GM18868 (cell line): Measurements from ENCODE around the gene CPZ.
"Not testable (repeated sequence)": the region's sequence is repeated elsewhere in the genome, so short reads cannot be mapped to it uniquely, and the experiment has no call there.

ENCODE experiments used
- ATAC-seq: cut with Tn5 transposase; IDR thresholded peaks from one replicate; pipeline ENCODE4 v1.9.1; 2021; ENCODE audit warnings: mild to moderate bottlenecking, moderate library complexity; ENCODE audit not compliant: unreplicated experiment

Gene CPZ

DNA sequence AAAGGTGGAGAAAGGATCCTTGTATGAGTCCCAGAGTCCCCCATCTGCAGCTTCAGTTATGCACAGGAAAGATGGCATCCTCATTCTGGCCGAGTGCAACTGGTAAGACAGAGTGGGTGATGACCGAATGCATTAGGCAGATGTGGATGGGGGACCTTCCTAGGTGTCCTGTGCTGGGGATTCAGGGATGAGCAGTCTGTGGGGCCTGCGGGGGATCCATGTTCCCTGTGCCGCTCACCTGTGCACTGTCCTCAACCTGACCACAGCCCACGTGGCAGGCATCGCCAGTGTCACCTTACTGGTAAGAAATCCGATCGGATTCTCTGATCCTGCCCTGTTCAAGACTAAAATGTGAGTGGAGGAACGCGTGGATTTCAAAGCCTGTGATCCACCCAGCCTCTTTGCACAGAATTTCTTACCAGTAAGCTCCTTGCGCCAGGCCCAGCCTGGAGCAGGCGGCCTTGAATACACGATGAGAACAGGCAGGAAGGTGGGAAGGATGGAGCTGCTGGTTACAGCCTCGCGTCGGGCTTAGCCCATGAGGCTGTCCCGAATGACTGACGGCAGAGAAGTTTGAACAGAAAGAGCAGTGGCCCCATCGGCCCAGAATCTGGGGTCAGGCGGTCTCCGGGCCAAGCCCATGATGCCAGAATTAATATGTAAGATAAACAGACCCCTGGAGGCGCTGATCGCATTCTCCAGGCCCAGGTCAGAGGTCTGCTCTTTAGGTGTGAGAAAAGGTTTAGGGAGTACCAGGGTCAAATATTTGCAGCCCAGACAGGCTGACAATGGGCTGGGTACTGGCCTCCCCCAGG lies 56.5 kb downstream of the CPZ start:
- no peak for ATAC-seq

DNA sequence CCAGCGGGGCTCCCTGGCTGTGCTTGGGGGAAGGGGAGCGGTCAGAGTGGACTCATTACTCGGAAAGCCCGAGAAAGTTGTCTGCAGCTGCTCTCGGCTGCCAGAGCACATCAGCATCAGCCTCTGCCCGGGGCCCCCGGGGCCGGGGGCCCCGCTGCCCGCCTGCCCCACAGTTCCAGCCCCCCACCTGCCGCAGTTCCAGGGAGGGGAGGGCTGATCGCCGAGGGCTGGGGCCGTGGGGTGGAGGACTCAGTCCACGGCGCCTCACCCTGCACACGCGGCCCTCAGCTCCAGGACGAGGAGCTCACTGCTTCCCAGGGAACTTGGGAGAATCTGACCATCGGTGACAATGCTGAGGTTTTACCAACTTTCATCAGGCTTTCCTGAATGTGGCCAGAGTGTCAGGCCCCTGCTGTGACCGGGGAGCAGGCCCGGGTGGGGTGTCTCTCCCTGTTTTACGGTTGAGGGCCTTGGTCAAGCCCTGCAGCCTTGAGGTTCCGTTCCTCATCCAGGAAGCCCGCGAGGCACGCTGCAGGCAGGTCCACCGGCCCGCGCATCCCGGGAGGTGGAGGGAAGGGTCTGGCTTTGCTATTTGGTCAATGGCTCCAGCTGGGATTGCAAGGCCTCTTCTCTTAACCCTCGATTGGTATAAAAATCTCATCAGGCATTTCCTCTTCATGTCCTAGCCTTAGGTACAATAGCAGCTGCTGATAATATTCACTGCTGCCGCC lies 57.2 kb downstream of the CPZ start:
- no peak for ATAC-seq

DNA sequence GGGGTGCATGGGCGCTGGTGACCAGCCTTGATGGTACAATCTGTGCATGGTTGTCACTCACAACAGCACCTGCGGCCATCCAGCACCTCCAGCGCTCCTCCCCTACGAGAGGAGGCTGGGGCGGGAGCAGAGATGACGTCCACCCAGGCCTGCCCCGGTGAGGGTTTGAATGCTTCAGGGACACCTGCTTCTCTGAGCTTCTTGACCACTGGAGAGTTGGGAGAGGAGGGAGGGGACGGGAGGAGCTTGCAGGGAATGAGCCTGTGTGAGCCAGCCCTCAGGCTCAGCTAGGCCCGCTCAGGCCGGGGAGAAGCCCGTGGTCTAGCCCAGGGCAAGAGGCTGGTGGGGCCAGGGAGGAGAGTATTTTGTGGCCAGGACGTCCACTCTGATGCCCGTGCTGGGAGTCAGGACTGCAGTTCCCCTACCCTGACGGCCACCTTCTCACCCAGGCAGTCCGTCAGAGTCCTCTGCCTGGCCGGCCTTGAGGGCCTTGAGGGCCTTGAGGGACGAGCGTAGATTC lies 59.2 kb downstream of the CPZ start:
- no peak for ATAC-seq

DNA sequence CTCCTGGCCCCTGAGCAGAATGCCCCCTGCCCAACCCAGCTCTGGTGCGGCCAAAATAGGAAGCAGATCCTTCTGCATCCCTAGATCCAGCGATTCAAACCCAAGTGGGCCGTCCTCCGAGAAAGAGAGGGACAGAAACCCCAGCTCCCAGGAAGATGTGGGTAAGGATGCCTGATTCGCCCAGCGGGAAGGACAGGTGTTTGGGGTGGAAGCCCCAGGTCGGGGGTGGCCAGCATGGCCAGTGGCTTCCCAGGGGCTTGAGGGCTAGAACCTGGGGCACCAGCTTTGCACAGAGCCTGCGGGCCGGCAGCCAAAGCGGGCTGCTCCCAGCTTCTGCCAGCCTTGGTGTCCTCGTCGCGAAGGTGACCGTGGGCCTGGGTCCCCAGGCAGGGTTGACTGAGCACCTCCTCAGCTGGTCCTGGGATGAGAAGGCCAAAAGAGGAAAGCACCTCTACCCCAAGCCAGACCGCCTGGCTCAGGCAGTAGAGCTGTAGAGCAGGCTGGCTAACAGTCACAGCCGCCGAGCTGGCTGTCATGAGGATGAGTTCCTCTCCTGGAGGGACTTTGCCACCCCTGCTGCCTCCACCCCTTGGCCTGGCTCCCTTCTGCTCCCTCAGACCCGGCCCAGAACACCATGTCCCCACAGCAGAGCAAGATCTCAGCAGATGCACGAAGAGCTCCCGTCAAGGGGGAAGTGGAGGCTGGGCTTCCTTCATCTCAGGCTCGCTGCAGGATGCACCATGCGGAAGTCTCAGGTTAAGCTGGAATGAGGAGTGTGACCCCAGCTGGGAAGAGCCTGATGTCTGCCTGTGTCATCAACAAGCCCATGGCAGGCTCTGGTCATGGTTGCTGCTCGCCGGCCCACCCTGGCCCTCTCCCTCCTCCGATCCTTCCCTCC lies 59.9 kb downstream of the CPZ start:
- ATAC-seq, result no peak

DNA sequence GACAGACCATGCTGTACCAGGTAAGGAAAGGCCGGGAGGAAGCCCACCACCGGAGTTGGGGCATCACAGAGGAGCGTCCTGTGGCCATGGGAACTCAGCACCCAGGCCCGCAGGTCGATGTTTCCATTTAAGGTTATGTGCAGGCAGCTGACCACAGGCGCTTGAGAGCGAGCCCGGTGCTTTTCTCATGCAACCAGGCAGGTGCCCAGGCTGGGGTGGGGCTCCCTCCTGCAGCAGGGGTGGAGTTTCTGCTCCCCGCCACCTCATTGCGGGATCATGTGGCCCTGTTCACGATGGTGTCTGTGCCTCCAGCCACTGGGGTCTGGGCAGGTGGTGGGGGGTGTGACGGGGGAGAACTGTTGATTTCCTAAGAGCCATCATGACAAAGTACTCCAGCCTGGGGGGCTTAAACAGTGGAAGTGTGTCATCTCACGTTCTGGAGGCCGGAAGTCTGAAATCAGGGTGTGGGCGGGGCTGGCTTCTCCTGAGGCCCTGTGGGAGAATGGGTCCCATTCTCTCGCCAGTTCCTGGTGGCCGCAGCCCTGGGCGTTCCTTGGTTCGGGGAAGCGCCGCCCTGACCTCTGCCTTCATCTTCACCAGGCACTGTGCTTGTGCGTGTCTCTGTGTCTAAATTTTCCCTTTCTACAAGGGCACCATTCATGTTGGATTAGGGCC lies 60.9 kb downstream of the CPZ start:
- ATAC-seq, result no peak

DNA sequence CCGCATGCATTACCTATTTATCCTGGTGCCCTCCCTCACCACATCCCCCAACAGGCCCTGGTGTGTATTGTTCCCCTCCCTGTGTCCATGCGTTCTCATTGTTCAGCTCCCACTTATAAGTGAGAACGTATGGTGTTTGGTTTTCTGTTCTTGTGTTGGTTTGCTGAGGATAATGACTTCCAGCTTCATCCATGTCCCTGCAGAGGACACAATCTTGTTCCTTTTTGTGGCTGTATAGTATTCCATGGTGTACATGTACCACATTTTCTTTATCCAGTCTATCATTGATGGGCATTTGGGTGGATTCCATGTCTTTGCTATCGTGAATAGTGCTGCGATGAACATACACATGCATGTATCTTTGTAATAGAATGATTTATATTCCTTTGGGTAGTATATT lies 61.6 kb downstream of the CPZ start:
- ATAC-seq, result not testable (repeated sequence)

DNA sequence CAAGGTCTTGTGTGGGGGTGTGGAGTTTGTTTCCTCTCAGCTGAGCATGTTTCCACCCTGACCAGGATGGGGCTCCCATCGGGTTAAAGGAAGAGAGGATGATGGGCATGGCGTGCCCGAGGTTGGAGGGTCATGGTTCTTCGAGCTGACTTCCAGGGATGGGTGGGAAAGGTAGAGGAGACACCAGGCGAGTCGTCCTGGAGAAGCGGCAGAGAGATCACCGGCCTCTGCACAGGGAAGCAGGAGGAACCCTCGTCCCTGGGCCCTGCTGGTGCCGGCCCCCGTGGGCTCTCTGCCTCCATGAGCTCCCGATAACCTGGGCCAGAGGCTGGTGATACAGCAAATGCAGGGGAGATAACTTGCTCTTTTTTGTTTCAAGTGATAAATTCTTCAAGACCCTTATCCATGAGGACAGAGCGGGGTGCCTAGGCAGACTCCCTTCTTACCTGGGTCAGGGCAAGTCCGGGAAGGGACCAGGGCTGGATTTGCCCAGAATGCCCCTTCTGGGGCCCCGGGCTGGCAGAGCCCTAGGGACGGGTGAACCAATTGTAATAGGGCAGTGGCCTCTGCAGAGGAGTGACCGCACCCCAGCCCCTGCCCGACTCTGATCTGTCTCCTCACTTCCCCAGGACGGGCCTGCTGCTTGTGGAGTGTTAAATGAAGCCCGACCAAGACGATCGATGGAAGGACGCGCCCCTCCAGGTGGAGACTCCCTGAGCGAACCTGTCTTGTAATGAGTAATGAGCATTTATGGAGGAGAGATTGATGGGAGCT lies 63.0 kb downstream of the CPZ start:
- ATAC-seq, result no peak

DNA sequence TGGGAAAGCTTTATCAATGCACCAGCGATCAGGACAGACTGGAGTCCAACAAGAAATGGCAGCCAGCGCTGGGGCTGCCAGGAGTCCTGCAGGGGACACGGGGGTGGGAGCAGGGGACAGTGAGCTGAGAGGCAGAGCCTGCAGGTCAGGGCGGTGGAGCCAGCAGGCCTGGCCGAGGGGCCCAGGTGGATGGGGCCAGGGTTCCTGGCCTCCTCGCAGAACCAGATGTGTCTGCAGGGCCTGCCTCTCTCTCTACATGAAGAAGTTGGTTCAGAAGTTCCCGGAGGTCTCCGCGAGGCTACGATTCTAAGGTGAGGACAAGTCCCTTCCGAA lies 63.6 kb downstream of the CPZ start:
- no peak for ATAC-seq

DNA sequence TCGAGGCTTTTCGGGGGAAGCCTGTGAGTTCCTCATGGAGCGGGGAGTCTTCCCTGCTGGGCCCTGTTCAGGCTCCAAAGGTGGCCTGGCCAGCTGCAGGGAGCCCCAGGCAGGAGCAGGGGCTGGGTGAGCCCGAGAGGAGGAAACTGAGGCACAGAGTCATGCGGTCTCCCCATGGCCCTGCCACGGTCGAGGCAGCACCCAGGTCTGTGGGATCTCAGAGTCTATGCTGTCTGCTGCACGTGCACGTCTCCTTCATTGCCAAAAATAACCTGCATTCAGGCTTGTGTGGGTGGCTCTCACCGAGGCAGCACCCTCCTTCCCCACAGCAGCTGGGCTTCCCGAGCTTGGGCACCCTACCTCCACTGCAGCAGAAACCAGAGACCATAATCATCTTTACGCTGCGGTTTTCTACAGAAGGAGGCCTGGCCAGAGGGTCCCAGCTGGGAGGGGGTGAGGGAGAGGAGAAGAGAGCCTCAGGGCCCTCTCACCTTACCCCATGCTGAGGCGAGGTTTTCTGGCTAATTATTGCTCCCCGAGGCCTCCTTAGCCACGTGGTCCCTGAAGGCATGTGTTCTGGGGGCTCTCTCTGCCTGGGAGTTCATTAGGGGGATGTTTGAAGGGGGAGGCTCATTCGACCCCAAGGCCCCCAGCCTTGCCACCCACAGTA lies 64.3 kb downstream of the CPZ start:
- ATAC-seq, result no peak

DNA sequence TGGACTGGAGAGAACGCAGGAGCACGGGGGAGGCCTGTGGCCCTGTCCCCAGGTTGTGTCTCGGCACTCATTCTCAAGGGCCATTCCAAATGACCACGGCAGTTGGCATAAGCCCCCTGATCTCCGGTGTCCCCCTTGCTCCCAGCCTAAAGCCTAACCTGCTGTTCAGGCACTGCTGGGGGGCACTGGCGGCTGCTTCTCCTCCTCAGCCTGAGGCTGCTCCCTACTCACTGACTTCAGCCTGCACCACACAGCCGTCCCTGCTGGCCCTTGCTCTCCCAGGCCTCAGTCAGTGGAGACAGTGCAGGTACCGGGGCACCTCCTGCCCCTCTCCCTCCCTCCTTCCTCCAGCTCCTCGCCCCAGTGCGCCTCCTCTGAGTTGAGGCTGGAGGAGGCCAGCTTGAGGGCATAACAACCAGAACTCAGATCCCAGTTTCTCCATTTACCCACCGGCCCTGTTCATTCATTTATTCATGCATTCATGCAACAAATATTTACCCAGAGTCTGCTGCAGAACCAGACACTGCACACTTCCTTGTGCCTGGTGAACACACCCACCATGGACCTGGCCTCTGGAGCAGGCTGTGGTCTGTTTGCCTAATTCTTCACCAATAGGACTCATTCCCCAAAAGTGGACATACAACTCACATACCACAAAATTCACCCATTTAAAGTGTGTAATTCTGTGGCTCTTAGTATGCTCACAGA lies 65.0 kb downstream of the CPZ start:
- no peak for ATAC-seq

DNA sequence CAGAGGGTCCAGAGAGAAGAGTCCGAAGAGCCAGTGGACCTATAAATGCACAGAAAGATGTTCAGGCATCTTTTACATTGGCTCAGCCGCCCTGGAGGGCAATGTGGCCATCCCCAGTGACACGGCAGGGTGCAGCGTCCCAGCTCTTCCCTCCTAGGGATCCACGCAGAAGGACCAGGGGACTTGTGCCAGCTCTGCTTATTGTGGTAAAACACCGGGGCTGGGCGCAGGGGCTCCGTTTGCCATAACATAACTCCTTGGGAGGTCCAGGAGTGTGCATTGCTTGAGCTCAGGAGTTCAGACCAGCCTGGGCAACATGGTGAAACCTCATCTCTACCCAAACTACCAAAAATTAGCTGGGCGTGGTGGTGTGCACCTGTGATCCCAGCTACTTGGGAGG lies 70.2 kb downstream of the CPZ start:
- ATAC-seq, result no peak

DNA sequence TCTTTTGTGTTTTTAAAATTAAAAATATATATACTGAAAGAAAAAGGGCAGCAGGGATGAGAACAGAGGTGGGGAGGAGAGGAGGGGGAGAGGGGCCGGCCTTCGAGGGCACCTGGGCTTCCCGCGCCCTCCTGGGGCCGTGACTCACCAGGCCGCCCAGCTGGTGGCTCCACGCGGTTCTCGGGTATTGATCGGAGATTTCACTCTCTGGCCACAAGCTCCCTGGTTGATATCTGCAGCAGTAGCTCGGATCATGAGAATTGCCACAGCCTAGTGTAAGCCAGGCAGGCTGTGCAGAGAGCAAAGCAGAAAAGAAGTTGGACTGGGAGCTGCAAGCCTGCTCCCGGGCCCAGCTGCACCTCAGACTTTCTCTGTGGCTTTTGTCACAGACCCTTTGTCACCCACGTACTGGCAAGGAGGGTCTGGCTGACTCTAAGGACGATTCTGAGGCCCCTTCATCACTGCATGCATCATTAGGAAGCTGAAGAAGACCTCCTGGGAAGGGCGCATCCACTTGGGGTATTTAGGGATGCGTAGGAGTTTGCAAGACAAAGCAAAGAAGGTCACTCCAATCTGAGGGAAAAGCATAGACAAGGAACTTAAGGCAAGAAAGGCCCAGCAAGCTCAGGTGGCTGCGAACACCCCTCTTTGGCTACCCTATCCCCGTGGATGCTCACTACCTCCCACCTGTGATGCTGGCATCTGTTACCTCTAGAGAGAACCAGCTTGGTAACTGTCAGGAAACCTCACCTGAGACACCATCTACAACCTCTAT lies 71.7 kb downstream of the CPZ start:
- no peak for ATAC-seq

DNA sequence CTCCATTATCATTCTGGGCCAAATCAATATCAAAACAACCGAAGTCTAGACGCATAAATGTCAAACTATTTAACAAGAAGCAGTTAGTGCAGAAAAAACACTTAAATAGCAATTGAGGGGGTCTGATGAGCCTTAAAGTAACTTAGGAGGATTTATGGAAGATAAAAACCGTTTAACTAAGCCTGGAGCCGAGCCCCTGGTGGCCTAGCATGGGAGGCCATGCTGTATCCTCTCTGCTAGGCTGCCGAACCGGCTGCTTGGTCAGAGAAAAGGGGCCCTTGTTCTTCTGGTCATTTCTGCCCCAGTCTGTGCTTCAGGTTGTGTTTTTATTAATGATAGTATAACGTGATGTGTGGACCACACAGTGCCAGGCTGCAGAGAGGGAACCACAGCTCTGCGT lies 72.4 kb downstream of the CPZ start:
- no peak for ATAC-seq

DNA sequence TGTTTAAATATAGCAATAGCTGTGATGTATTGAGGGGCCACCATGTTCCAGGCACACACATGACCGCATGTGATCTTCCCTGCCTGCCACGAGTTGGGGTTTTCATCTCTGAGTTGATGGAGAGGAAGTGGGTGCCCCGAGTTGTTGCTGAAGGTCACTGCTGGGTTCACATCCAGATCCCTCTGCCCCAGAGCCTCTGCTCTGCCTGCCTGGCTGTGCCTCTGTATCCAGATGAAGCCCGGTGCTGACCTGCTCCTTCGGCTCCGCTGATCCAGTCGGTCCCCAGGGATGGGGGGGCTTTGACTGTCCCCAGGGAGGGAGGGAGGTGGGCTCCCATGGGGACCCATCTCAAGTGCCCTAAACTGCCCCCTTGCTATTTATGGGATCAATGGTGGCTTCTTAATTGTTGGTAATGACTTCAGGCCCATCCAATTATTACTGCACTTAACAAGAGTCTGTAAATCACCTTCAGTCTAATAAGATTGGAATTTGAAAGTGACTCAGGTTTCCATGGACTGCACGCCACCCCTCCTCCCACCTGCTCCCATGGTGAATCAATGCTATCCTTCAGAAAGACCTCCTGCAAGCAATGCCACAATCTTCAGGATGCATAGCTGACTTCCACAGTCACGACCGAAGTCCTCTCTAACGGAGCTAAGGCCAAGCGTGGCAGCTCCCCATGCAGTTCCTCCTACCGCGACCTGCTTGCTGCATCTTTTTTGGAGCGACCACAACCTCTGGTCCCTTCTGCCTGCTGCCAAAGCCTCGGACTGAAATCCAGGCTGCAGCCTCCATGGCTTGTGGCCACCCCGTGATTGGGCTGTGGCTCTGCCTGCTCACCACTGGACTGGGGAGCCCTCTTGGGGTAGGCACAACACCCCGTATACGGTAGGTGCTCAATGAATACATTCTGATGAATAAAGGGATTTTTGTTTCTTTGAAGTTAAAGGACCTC lies 73.1 kb downstream of the CPZ start:
- no peak for ATAC-seq

DNA sequence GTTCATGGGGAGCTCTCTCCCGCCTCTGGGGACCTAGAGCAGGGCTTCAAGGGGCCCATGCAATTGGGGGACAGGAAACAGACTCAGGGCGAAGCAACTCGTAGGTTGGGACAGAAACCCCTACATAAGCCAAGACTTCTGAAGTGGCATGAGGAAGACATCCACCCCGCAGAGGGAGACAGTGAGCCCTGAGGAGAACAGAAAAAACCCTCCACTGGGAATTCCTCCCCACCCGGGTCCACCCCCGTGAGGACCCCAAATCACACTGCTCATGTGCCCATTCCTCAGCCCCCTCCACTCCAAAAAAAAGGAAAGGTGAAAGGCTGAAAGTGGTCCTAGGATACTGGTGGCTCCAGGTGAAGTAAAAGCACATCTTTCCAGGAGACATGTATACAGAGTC lies 74.0 kb downstream of the CPZ start:
- no peak for ATAC-seq
